ENCODE results near the gene TDP1.

Gene TDP1

GRCh38 chr14:89920056-89920455 is 35.7 kb upstream of the TDP1 start:
- no peak for DNase-seq (ENCODE audit: low read depth in 1 of 2, low spot score in 1 of 2)
- Histone ChIP-seq H3K4me3 (replicated peaks; ENCODE audit: insufficient read depth, low read length) (no peak overlapping the region), H3K27ac (replicated peaks) (no peak overlapping the region), H3K27me3 (ENCODE audit: insufficient read depth, poor library complexity, severe bottlenecking) (no peaks in the 10 kb centered on the region)
- TF ChIP-seq REST (IDR thresholded peaks at IDR 0.05; ENCODE audit: insufficient replicate concordance, low read depth): no peak
- no peak for TF ChIP-seq CTCF (IDR thresholded peaks at IDR 0.05; ENCODE audit: insufficient read depth, low read length)
- no peak for TF ChIP-seq SPI1 (IDR thresholded peaks at IDR 0.05; ENCODE audit: borderline replicate concordance, low read depth)
- no peak for TF ChIP-seq GABPA (IDR thresholded peaks at IDR 0.05; ENCODE audit: low read depth)
- no peak for TF ChIP-seq POLR2AphosphoS5 (IDR thresholded peaks at IDR 0.05; ENCODE audit: low read depth)

GRCh38 chr14:89921346-89921745 is 34.4 kb upstream of the TDP1 start:
- DNase-seq (ENCODE audit: low read depth in 1 of 2, low spot score in 1 of 2): no peak
- Histone ChIP-seq H3K4me3 (replicated peaks; ENCODE audit: insufficient read depth, low read length) (no peak overlapping the region), H3K27me3 (ENCODE audit: insufficient read depth, poor library complexity, severe bottlenecking) (no peaks in the 10 kb centered on the region), H3K27ac (replicated peaks) (no peak overlapping the region)
- no peak for TF ChIP-seq GABPA (IDR thresholded peaks at IDR 0.05; ENCODE audit: low read depth)
- no peak for TF ChIP-seq CTCF (IDR thresholded peaks at IDR 0.05; ENCODE audit: insufficient read depth, low read length)
- no peak for TF ChIP-seq POLR2AphosphoS5 (IDR thresholded peaks at IDR 0.05; ENCODE audit: low read depth)
- no peak for TF ChIP-seq REST (IDR thresholded peaks at IDR 0.05; ENCODE audit: insufficient replicate concordance, low read depth)
- TF ChIP-seq SPI1 (IDR thresholded peaks at IDR 0.05; ENCODE audit: borderline replicate concordance, low read depth): no peak

- TF ChIP-seq REST (IDR thresholded peaks at IDR 0.05; ENCODE audit: insufficient replicate concordance, low read depth) (no peak), SPI1 (IDR thresholded peaks at IDR 0.05; ENCODE audit: borderline replicate concordance, low read depth) (no peak), CTCF (IDR thresholded peaks at IDR 0.05; ENCODE audit: insufficient read depth, low read length) (no peak), POLR2AphosphoS5 (IDR thresholded peaks at IDR 0.05; ENCODE audit: low read depth) (no peak)
- Histone ChIP-seq H3K27ac (replicated peaks) (no peak overlapping the region), H3K27me3 (ENCODE audit: insufficient read depth, poor library complexity, severe bottlenecking) (no peaks in the 10 kb centered on the region), H3K4me3 (replicated peaks; ENCODE audit: insufficient read depth, low read length) (no peak overlapping the region)
- DNase-seq (ENCODE audit: low read depth in 1 of 2, low spot score in 1 of 2): no peak
These were observed 33.5 kb upstream of the TDP1 start for GRCh38 chr14:89922031-89922907.

Measured in HL-60 (cell line).